GM19099 (cell line): ENCODE results near the gene SPTB.

ENCODE experiments used
- POLR2A ChIP-seq: IDR thresholded peaks from 3 replicates; pipeline ENCODE4 v1.6.1; 2011; ENCODE audit warnings: low read depth; ENCODE audit not compliant: insufficient read length; ENCODE audit errors: extremely low read depth

The SPTB gene

DNA sequence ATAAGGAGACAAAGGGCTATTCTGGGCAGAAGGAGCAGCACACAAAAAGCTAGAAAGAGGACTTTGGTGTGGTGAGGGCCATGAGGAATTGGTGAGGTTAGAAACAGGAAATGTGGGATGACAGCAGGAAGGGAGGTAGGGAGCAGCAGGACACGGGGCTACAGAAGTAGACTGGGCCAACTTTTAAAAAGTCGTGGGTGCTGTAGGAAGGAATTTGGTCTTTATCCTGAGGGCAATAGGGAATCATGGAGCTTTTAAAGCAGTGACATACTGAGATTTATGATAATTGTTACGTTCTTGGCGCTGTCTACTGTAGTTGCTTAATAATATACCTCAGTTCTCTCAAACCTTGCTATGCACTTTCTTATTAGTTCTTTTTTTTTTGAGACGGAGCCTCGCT is 26.3 kb upstream of the SPTB start:
- no peak for TF ChIP-seq POLR2A

DNA sequence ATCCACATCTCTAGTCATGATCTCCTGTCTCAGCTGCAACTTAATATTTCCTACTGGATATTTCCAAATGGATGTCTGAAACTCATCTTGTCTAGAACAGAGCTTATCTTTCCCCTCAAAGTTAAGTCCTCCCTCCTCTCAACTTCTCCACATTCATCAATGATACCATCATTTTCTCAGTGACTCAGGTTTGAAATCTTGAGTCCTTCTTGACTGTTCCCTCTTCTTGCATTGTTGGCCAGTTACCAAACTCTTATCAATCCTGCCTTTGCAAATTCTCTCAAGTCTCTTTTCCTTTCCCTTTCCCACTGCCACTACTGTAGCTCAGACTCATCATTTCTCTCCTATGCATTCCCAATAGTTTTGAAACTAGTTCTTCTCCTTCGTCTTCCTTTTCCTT is 20.3 kb upstream of the SPTB start:
- no peak for TF ChIP-seq POLR2A

DNA sequence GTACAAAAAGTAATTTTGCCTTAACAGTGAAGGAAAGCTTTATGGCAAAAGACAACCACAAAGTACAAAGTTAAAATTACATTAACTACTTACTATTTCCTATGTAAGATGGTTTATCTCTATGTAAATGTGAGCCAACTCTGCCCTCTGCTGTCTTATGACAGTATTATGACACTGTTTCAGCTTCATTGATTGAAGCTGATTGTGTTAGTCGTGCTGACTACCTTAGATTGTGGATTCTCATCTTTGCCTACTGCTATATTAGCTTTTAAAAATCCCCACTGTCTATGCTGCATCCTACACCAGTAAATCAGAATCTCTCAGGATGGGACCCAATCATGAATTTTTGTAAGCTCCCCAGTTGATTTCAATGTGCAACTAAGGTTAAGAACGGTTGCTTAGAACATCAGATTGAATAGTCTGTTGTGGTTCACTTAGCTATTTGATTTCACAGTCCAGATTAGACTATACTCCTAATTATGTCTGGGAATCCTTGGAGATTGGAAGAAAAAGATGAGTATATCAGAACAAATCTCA is 12.2 kb upstream of the SPTB start:
- TF ChIP-seq POLR2A: no peak

DNA sequence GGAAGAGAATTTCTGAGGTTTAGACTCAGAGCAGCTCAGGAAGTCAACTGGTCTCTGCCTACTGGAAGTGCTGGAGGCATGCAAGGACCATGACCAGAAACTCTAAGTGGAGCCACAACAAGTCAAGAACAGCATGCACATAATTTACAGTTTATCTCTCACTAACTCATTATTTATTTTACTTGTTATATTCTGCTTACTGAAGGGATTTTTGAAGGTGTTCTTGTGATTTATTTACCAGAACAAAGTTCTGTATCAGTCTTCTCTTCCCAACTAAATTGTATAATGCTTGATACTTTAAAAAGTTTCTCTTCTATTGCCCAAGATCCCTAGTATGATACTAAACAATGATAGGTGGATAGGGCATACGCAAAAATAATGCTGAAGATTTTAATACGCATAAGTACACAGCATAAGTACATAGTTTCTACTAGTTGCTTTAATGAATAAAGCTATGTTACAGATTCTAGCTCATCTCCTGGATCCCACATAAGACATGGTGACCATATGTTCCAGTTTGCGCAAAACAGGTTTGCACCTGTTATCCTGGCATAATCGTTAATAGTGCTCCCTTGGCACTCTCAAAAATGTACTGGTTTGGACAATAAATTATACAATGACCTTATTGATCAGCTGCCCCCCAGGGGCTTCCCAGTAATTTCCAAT is 11.6 kb upstream of the SPTB start:
- TF ChIP-seq POLR2A: no peak

DNA sequence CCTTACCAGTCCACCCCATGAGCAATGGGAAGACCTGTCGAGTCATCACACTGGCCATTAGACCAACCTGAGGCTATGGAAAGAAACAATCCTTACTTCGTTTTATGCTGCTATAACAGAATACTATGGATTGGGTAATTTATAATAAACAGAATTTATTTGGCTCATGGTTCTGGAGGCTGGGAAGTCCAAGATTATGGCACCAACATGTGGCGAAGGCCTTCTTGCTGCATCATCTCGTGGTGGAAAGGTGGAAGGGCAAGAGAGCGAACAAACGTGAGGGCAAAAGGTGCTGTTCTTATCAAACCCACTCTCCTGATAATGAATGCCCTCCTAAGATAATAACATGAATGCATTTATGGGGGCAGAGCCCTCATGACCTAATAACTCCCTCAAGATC is 9.6 kb upstream of the SPTB start:
- no peak for TF ChIP-seq POLR2A

DNA sequence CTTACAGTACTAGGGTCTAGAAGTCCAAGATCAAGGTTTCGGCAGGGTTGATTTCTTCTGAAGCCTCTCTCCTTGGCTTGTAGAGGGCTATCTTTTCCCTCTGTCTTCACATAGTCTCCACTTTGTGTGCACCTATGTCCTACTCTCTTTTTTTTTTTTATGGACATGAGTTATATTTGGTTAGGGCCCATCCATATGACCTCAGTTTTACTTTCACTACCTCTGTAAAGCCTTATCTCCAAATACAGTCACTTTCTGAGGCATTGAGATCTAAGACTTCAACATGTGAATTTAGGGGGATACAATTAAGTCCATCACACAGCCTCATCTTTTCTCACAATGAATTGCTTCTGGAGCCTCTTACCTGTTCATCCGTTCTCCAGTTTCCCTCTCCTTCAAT is 5.9 kb upstream of the SPTB start:
- TF ChIP-seq POLR2A: no peak

DNA sequence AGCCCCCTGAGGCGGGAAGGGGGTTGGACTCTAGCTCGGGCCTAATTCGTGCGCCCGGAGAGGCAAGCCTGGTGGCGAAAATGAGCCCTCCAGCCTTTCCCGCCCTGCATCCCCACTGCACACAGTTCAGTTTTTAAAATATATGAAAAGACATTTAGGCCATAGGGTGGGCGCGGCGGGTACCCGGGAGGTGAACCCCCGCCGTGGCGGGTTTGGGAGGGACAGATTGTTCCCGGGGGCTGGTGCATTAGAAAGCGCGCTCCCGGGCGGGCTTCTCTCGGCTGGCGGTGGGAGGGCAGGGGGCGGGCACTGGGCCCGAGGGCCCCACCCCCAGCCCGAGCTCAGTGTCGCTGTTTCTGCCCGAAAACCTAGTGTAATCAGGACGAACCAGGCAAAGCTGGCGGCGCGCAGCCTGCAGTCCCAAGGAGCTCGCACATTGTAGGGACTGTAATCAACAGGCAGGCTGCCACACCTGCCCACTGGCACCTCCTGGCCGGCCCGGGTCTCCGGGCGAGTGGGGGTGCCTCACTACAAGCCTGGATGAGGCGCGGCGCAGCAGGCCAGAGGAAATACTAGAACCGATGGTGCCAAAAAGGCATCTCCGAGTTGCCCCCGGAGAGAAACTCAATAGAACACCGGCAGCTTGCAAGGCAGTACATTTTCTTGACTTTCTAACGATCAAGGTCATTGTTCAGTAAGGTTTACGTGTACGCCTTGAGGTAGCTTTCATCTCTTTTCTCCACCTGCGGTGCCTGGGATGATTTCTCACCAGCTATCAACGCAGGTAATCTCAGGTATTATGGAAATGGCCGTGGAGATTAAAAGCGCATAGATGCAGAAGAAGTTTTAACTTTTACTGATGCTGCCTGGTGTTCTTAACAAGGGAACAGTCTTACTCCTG is 764 bp upstream of the SPTB start:
- TF ChIP-seq POLR2A: no peak

DNA sequence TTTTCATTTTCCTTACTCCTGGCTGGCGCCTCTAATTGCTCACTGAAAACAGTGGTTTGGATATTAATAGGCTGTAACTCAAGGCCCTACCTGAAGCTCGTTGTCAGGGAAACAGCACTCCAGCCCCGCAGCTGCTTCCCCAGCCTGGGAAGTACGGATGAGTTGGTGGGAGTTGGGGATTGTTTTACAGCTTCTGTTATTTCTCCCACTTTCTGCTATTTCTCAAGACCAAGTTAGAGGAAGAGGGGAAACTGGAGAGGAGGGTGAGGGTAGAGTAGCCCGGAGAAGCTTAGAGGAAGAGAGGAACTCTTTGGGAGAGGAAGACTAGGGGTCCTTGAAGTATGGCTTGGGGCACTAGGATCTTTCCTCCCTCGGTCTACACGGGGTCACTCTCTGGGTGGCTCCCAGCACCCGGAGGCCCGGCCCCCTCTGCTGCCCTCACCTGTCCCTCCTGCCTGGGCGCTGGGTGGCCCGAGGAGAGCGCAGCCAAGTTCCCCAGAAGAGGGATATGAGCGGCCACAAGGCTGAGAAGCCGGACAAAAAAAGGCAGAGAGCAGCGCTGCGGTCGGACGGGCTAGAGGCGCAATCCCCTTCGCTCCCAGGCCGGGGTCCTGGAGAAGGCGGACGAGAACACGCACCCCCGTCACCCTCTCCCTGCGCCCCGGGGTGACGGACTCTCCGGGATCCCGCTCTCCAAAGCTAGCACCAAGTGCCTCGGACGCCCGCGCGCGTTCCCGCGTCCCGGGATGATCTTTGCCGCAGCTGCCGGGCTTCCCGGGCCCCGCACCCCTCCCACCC is 671 bp downstream of the SPTB start:
- TF ChIP-seq POLR2A: no peak

DNA sequence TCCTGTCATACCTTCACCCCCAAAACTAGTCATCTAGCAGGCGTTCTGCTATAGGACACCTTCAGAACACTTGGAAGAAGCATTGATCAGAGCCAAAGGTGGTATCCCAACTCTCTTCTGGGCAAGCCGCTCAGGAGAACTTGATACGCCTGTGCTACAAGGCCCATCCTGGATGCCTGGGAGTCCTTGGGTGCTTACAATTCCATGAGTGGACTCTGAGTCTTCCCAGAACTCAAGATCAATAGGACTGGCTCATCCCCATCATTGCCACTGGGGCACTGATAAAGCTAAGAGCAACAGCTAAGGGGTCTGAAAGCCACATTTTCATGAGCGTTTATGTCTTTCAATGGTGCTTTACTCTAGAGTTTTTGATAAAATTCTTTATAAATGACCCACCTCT is 1.9 kb downstream of the SPTB start:
- no peak for TF ChIP-seq POLR2A

DNA sequence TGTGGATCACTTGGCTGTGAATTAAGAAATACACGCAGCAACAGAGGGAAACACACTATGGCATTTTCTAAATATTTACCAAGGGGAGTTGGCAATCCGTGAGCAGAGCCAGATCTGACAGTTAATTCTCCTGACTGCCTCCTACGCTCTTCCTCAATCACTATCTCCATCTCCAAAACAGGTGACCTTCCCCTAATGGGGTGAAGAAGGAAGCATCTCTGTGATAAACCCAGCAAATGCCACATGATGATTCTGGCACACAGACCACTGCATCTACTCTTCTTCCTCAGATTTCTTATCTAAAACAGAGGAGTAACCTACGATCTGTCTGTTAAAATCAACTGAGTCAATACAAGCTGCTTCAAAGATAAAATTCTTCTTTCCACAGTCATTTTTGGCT is 4.4 kb downstream of the SPTB start:
- TF ChIP-seq POLR2A: no peak

DNA sequence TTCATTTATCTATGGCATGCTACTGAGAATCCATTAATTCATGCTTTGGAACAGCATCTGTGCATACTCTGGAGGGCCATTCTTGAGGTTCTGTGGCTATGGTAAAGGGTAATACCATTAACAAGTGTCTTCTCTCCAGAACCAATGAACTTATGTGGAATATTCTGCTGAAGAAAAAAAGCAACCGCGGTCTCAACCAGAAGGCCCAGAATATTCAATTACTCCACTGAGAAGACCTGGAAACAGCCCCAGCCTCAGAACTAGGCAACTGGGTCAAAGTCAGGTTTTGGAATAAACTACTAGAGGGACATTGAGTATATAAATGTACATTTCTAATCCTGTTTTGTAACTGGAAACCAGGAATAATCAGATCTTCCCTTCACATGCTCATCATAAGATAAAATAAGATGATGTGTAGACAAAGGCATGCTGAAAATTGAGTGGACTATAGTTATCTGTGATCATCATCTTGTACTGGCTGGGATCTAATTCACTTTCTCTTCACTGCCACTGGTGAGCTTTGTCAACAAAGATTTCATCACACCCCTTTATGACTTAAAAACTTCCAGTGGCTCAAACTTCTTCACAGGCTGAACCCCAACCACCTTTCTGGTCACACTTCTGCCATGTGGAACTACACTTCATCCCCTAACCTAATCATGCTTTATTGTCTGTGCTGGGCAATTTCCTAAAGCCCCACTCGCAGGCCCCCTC is 6.0 kb downstream of the SPTB start:
- TF ChIP-seq POLR2A: no peak

DNA sequence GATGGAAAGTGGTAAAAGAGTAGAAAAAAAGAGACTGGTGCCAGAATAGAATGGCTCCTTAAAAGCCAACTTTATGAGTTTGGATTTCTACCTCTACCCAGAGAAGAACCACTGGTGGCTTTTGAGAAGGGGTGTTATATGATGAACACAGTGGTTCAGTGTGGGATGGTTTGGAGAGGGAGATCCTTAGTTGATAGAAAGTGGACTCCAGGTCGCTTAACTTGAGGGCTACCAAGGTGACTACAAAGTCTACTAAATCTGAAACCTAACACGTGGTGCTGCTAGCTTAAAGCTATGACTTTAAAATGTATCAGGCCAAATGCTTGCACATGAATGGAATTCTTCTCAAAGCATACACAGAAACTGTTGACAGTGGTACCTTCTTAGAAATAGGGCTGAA is 8.4 kb downstream of the SPTB start:
- TF ChIP-seq POLR2A: no peak

DNA sequence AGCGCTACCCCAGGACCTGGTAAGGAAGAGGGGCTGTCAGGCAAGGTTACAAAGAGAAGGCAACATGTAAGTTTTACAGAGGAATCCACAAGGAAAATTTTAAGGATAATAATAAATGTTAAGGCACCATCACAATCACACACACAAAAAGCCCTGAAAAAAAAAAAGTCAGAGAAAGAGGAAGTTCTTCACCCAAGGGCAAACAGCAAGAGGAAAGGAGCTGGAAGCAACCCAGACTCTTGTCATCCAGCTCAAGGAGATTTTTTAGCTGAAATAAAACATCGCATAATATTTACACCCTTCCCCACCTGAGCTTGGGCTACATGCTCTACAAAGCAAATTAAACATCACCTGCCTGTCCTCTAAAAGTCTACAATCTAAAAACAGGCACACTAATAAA is 9.5 kb downstream of the SPTB start:
- TF ChIP-seq POLR2A: no peak

DNA sequence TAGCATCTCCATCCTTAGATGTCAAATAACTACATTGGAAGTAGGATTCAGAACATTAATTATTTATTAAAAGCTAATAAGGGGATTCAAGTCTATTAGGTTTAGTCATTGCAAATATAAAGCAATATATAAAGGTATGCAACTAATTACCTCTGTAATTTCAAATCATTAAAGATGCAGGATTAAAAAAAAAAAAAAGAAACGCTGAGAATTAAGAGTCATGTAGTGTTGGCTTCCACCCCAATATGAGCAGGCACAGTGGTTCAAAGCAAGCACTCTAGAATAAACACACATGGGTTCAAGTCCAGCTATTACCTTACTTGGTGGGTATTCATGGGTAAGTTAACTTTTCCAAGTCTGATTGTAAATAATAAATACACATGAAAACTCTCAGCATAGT is 10.9 kb downstream of the SPTB start:
- no peak for TF ChIP-seq POLR2A

DNA sequence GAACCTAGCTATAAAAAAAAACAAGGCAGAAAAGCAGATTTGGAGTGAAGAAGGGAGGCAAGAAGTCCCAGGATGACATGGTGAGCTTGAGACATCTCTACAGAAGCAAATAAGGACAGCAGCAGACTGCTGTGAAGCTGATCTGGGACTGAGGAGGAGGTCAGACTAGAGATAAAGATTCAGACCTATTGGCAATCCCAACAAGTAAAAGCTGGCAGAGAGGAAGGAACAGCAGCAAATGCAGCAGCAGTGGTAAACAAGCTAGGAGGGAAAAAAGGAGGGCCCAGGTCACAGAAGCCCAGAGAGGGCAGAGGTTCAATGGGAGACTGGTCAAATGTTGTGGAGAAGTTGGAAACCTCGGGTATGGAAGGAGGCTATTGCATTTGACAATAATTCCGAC is 11.3 kb downstream of the SPTB start:
- TF ChIP-seq POLR2A: no peak
